IMR-90 (cell line): ENCODE data around the gene PRTG.

ENCODE experiments used
- CEBPB ChIP-seq: IDR thresholded peaks from 2 replicates; pipeline ENCODE4 v1.6.1; 2012; ENCODE audit warnings: low read depth, low read length, improper control_type of control experiment
- CHD1 ChIP-seq: IDR thresholded peaks from 2 replicates; pipeline ENCODE4 v1.6.1; 2012; ENCODE audit warnings: low read depth, low read length, improper control_type of control experiment
- FOS ChIP-seq: fragments of 150-350 bp; IDR thresholded peaks from 2 replicates; pipeline ENCODE4 v1.6.1; 2016; ENCODE audit warnings: low read depth, low read length
- MAZ ChIP-seq: IDR thresholded peaks from 2 replicates; pipeline ENCODE4 v1.6.1; 2012; ENCODE audit warnings: low read depth, mild to moderate bottlenecking, low read length, improper control_type of control experiment, moderate library complexity, borderline replicate concordance
- POLR2A ChIP-seq: IDR thresholded peaks from 2 replicates; pipeline ENCODE4 v1.6.1; 2012; ENCODE audit warnings: mild to moderate bottlenecking, low read depth, low read length
- RAD21 ChIP-seq: IDR thresholded peaks from 2 replicates; pipeline ENCODE4 v1.6.1; 2012; ENCODE audit warnings: low read length, improper control_type of control experiment
- RCOR1 ChIP-seq: IDR thresholded peaks from 2 replicates; pipeline ENCODE4 v1.6.1; 2012; ENCODE audit warnings: mild to moderate bottlenecking, low read length, improper control_type of control experiment; ENCODE audit not compliant: insufficient replicate concordance
- RFX5 ChIP-seq: IDR thresholded peaks from 2 replicates; pipeline ENCODE4 v1.8.0; 2012; ENCODE audit warnings: low read depth, mild to moderate bottlenecking, low read length, moderate library complexity
- TF ChIP-seq, protein P1 (sequence below): fragments of 150-350 bp; IDR thresholded peaks from 2 replicates; pipeline ENCODE4 v1.6.1; 2017; ENCODE audit warnings: mild to moderate bottlenecking, antibody characterized with exemption, low read length, low read depth
- TF ChIP-seq, protein P2 (sequence below): conservative IDR thresholded peaks from 2 replicates; pipeline ENCODE4 v1.5.1; 2012; ENCODE audit warnings: mild to moderate bottlenecking, low read depth, low read length, improper control_type of control experiment

DNA sequence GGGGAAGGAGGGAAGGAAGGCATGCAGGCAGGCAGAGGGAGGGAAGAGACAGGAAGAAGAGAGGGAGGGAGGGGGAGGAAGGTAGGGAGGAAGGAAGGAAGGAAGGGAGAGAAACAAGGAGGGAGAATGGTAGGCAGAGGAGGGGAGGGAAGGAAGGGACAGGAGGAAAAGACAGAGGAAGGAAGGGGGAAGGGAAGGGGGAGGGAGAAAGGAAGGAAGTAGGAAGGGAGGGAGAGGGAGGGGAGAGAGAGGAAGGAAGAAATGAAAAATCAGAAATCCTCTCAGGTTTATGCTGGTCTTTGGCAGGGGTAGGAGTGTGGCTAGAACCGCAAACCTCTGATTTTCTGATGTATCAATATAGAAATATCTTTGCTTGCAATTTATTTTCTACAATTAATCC is 4.2 kb downstream of the PRTG start:
- TF ChIP-seq, protein P1, sequence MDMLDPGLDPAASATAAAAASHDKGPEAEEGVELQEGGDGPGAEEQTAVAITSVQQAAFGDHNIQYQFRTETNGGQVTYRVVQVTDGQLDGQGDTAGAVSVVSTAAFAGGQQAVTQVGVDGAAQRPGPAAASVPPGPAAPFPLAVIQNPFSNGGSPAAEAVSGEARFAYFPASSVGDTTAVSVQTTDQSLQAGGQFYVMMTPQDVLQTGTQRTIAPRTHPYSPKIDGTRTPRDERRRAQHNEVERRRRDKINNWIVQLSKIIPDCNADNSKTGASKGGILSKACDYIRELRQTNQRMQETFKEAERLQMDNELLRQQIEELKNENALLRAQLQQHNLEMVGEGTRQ = no peak
- TF ChIP-seq, protein P2, sequence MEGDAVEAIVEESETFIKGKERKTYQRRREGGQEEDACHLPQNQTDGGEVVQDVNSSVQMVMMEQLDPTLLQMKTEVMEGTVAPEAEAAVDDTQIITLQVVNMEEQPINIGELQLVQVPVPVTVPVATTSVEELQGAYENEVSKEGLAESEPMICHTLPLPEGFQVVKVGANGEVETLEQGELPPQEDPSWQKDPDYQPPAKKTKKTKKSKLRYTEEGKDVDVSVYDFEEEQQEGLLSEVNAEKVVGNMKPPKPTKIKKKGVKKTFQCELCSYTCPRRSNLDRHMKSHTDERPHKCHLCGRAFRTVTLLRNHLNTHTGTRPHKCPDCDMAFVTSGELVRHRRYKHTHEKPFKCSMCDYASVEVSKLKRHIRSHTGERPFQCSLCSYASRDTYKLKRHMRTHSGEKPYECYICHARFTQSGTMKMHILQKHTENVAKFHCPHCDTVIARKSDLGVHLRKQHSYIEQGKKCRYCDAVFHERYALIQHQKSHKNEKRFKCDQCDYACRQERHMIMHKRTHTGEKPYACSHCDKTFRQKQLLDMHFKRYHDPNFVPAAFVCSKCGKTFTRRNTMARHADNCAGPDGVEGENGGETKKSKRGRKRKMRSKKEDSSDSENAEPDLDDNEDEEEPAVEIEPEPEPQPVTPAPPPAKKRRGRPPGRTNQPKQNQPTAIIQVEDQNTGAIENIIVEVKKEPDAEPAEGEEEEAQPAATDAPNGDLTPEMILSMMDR = no peak
- TF ChIP-seq POLR2A = no peak
- TF ChIP-seq CHD1 = no peak
- no peak for TF ChIP-seq RAD21
- TF ChIP-seq FOS = no peak
- TF ChIP-seq RFX5 = no peak
- no peak for TF ChIP-seq MAZ
- TF ChIP-seq CEBPB = no peak
- TF ChIP-seq RCOR1 = no peak
